ENCODE results near the gene ADAMTSL1. TPM values are rescaled to one million over a fixed set of nuclear protein-coding genes. Genes with fewer than 3 reads are reported as not detected.

The ADAMTSL1 gene
- total and polyA plus RNA-seq, 2 experiments from 2014 or later: 2.3 to 5.0 TPM

- TF ChIP-seq, protein P1, sequence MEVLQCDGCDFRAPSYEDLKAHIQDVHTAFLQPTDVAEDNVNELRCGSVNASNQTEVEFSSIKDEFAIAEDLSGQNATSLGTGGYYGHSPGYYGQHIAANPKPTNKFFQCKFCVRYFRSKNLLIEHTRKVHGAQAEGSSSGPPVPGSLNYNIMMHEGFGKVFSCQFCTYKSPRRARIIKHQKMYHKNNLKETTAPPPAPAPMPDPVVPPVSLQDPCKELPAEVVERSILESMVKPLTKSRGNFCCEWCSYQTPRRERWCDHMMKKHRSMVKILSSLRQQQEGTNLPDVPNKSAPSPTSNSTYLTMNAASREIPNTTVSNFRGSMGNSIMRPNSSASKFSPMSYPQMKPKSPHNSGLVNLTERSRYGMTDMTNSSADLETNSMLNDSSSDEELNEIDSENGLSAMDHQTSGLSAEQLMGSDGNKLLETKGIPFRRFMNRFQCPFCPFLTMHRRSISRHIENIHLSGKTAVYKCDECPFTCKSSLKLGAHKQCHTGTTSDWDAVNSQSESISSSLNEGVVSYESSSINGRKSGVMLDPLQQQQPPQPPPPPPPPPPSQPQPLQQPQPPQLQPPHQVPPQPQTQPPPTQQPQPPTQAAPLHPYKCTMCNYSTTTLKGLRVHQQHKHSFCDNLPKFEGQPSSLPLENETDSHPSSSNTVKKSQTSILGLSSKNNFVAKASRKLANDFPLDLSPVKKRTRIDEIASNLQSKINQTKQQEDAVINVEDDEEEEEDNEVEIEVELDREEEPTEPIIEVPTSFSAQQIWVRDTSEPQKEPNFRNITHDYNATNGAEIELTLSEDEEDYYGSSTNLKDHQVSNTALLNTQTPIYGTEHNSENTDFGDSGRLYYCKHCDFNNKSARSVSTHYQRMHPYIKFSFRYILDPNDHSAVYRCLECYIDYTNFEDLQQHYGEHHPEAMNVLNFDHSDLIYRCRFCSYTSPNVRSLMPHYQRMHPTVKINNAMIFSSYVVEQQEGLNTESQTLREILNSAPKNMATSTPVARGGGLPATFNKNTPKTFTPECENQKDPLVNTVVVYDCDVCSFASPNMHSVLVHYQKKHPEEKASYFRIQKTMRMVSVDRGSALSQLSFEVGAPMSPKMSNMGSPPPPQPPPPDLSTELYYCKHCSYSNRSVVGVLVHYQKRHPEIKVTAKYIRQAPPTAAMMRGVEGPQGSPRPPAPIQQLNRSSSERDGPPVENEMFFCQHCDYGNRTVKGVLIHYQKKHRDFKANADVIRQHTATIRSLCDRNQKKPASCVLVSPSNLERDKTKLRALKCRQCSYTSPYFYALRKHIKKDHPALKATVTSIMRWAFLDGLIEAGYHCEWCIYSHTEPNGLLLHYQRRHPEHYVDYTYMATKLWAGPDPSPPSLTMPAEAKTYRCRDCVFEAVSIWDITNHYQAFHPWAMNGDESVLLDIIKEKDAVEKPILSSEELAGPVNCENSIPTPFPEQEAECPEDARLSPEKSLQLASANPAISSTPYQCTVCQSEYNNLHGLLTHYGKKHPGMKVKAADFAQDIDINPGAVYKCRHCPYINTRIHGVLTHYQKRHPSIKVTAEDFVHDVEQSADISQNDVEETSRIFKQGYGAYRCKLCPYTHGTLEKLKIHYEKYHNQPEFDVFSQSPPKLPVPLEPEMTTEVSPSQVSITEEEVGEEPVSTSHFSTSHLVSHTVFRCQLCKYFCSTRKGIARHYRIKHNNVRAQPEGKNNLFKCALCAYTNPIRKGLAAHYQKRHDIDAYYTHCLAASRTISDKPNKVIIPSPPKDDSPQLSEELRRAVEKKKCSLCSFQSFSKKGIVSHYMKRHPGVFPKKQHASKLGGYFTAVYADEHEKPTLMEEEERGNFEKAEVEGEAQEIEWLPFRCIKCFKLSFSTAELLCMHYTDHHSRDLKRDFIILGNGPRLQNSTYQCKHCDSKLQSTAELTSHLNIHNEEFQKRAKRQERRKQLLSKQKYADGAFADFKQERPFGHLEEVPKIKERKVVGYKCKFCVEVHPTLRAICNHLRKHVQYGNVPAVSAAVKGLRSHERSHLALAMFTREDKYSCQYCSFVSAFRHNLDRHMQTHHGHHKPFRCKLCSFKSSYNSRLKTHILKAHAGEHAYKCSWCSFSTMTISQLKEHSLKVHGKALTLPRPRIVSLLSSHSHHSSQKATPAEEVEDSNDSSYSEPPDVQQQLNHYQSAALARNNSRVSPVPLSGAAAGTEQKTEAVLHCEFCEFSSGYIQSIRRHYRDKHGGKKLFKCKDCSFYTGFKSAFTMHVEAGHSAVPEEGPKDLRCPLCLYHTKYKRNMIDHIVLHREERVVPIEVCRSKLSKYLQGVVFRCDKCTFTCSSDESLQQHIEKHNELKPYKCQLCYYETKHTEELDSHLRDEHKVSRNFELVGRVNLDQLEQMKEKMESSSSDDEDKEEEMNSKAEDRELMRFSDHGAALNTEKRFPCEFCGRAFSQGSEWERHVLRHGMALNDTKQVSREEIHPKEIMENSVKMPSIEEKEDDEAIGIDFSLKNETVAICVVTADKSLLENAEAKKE (CRISPR knock-in tag; IDR thresholded peaks at IDR 0.05): no peak
- TF ChIP-seq CREB1 (CRISPR knock-in tag; IDR thresholded peaks at IDR 0.05; ENCODE audit: low read depth): no peak
- no peak for TF ChIP-seq NANOG (IDR thresholded peaks at IDR 0.05; ENCODE audit: borderline replicate concordance)
- no peak for TF ChIP-seq ZNF331 (CRISPR knock-in tag; IDR thresholded peaks at IDR 0.05; ENCODE audit: low read depth)
- TF ChIP-seq POLR2AphosphoS5 (IDR thresholded peaks at IDR 0.05; ENCODE audit: low read depth): no peak
- no peak for TF ChIP-seq ZNF114 (CRISPR knock-in tag; IDR thresholded peaks at IDR 0.05)
Measured at GRCh38 chr9:18457510-18457909, 16.4 kb upstream of the ADAMTSL1 start (continued).

- H3K36me3 Mint-ChIP-seq (ENCODE audit: low read depth): no peaks in the 10 kb centered on the region
- no peaks in the 10 kb centered on the region for H3K79me2 ChIP-seq (replicated peaks; ENCODE audit: insufficient read depth)
- H2AFZ ChIP-seq: no peak overlapping the region
- H3K4me3 Mint-ChIP-seq: no peak overlapping the region
- H4K20me1 ChIP-seq (replicated peaks; ENCODE audit: insufficient read depth): no peaks in the 10 kb centered on the region
- no peaks in the 10 kb centered on the region for H3K4me1 ChIP-seq (ENCODE audit: insufficient read depth)
- H3K4me1 Mint-ChIP-seq: no peaks in the 10 kb centered on the region
- no peak overlapping the region for H3K27ac Mint-ChIP-seq
- no peak for ATAC-seq
- no peaks in the 10 kb centered on the region for H3K9me3 Mint-ChIP-seq
- no peak overlapping the region for H3K4me2 ChIP-seq
- no peaks in the 10 kb centered on the region for H3K9me2 ChIP-seq (ENCODE audit: insufficient read depth)
- H3K27me3 ChIP-seq (ENCODE audit: insufficient read depth): no peaks in the 10 kb centered on the region
- no peak for DNase-seq (ENCODE audit: low spot score)
- no peak overlapping the region for H3K27ac ChIP-seq (ENCODE audit: low read depth)
- no peak overlapping the region for H3K4me3 ChIP-seq
- no peaks in the 10 kb centered on the region for H3K36me3 ChIP-seq (ENCODE audit: insufficient read depth)
- no peaks in the 10 kb centered on the region for H3F3A ChIP-seq (replicated peaks; ENCODE audit: low read depth)
- no peaks in the 10 kb centered on the region for H3K27me3 Mint-ChIP-seq (ENCODE audit: insufficient read depth, low read depth, poor library complexity)
- TF ChIP-seq ZNF331 (CRISPR knock-in tag; IDR thresholded peaks at IDR 0.05; ENCODE audit: low read depth) (no peak), NANOG (IDR thresholded peaks at IDR 0.05; ENCODE audit: borderline replicate concordance) (no peak), JUNB (IDR thresholded peaks at IDR 0.05; ENCODE audit: unreplicated experiment) (no peak), EZH2phosphoT487 (IDR thresholded peaks at IDR 0.05; ENCODE audit: unreplicated experiment) (no peak), STAT1 (IDR thresholded peaks at IDR 0.05; ENCODE audit: unreplicated experiment) (no peak), ZNF114 (CRISPR knock-in tag; IDR thresholded peaks at IDR 0.05) (no peak), POLR2AphosphoS5 (IDR thresholded peaks at IDR 0.05; ENCODE audit: low read depth) (no peak), CREB1 (CRISPR knock-in tag; IDR thresholded peaks at IDR 0.05; ENCODE audit: low read depth) (no peak)
- TF ChIP-seq, protein P1 (CRISPR knock-in tag; IDR thresholded peaks at IDR 0.05): no peak
Measured at GRCh38 chr9:18459962-18460584, 13.9 kb upstream of the ADAMTSL1 start.
